Mesothelial cell of epicardium (in vitro differentiated cells): Measurements from ENCODE around the gene HYOU1. TPM values are rescaled to one million over a fixed set of nuclear protein-coding genes. Genes with fewer than 3 reads are reported as not detected.

Source experiments
- DNase-seq, 2 experiments: peaks; one replicate each; pipeline ENCODE4 v3.0.0; 2021; ENCODE audit warnings: low spot score in 2 of 2; ENCODE audit not compliant: unreplicated experiment in 2 of 2
- H3K27ac Mint-ChIP-seq: 2 replicates; pipeline ENCODE4 v1.8.0; 2021; ENCODE audit warnings: mixed read lengths
- H3K27me3 Mint-ChIP-seq: 2 replicates; pipeline ENCODE4 v1.8.0; 2021; ENCODE audit warnings: low read depth, mixed read lengths
- H3K36me3 Mint-ChIP-seq: 2 replicates; pipeline ENCODE4 v1.8.0; 2021; ENCODE audit warnings: mixed read lengths
- H3K4me1 Mint-ChIP-seq: 2 replicates; pipeline ENCODE4 v1.8.0; 2021; ENCODE audit warnings: mixed read lengths
- H3K4me3 Mint-ChIP-seq: 2 replicates; pipeline ENCODE4 v1.8.0; 2021; ENCODE audit warnings: mild to moderate bottlenecking, moderate library complexity, mixed read lengths
- H3K9me3 Mint-ChIP-seq: 2 replicates; pipeline ENCODE4 v1.8.0; 2021; ENCODE audit warnings: mixed read lengths
- CTCF ChIP-seq: fragments of 200-600 bp; sonication (generic); IDR thresholded peaks from one replicate; pipeline ENCODE4 v1.5.0; 2021; ENCODE audit warnings: antibody characterized with exemption; ENCODE audit not compliant: unreplicated experiment
- total RNA-seq: library from RNA; stranded (reverse); gene quantifications from 3 replicates; pipeline ENCODE4 v1.2.1, GENCODE V29; 2021

Gene HYOU1
- total RNA-seq, 1 donor from 2014 or later = 133 TPM

DNA sequence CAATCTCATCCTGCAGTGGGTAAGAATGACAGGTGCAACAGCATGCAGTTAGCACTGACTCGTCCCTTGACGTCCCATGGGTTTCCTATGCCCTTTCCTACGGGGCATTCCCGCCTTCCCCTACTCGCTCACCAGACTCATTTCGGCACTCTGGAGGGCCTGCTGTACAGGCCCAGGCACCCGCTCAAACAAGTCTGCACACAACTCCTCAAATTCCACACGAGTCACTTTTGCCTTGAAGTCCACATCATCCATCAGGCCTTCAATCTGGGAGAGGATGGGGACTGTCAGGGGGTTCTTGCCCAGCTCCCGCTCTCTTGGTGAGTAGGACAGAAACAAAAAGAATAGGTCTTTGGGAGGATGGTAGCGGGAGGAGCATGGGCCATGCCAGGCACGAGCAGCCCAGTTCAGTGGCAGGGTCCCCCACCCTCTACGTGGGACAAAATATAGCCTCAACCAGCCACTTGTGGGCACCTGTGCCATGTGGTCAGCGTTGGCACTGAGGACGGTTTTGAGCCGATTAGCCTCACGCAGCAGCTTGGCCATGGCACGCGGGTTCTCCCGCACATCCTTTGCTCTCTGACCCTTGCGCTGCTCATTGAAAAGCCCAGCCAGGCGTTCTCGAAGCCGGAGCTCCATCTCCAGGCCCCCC, 4.7 kb downstream of the HYOU1 start:
- no peak for TF ChIP-seq CTCF
- DNase-seq = no peak
- Mint-ChIP-seq H3K4me1 (peaks cover 8% of the 10 kb centered on the region), H3K36me3 (peaks cover 38% of the 10 kb centered on the region), H3K4me3 (no peak overlapping the region), H3K27me3 (no peaks in the 10 kb centered on the region), H3K9me3 (no peaks in the 10 kb centered on the region), H3K27ac (no peak overlapping the region)

DNA sequence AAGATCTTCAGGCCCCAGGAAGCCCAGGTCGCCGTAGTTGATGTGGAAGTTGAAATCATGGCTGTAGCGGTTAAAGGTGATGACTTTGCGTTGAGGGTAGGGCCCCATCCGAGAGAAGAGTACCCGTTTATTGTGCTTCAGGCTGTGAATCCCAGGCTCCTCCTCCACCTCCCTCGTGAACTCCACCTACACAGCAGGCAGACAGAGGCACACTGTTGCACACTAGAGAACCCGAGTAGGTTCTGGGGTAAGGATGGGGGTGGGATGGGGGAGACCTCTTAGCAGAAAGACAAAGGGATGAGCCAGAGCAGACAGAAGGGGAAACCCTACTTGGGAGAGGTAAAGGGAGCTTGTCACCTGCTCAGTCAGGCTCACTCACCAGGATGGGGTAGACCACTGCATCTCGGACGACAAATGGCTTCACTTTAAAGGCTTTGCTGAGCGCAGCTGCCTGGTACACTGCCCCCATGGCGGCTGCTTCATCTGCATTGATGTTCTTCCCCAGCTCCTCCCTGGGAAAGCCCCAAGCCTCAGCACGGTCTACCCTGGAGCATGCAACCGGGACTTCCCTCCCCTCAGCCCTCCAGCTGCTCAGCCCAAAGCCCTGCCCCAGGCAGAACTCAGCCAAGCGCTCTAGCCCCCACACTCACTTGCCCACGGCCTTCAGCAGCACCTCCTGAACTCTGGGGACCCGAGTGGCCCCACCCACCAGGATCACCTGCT, 5.4 kb downstream of the HYOU1 start:
- Mint-ChIP-seq H3K27ac (no peak overlapping the region), H3K9me3 (no peaks in the 10 kb centered on the region), H3K4me3 (no peak overlapping the region), H3K27me3 (no peaks in the 10 kb centered on the region), H3K36me3 (peaks cover 39% of the 10 kb centered on the region), H3K4me1 (peaks cover 8% of the 10 kb centered on the region)
- no peak for DNase-seq
- no peak for TF ChIP-seq CTCF

DNA sequence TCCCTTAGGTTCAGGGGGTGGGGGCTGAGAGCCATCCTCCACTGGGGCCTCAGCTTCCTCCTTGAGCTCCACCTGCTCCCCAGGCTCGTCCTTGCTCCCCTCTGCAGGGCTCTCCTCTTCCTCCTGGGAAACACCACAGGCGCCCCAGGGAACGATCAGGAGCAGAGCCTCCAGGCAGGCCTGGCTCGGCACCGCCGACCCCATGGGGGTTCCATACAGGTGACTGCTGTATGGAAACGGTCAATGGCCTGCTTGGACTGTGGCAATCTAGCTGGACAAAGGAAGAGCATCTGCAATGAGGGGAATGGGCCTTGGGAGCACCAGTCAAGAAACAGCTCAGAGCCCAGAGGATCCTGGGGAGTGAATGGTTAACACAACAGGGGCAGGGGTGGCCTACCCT, 7.9 kb downstream of the HYOU1 start:
- Mint-ChIP-seq H3K9me3 (no peaks in the 10 kb centered on the region), H3K36me3 (peaks cover 48% of the 10 kb centered on the region), H3K27ac (no peak overlapping the region), H3K27me3 (no peaks in the 10 kb centered on the region), H3K4me3 (no peak overlapping the region), H3K4me1 (no peaks in the 10 kb centered on the region)
- TF ChIP-seq CTCF = no peak
- no peak for DNase-seq

DNA sequence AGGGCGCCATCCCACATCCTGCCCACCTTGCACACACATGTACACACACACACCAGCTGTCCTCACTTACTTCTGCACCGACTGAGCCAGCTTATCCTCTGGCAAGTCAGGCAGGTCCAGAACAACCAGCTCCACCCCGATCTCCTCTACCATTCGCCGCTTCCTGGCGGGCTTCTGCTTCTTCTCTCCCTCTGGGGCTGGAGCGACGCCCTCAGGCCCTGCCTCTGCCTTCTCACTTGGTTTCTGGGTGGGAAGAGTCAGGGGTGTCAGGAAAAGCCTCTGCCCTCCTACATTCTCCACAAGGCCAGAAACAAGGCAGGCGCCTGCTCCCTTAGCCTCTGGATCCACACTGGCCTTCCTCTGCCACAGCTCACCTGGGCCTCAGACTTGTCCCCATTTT, 8.4 kb downstream of the HYOU1 start:
- Mint-ChIP-seq H3K27me3 (no peaks in the 10 kb centered on the region), H3K9me3 (no peaks in the 10 kb centered on the region), H3K4me3 (no peak overlapping the region), H3K4me1 (no peaks in the 10 kb centered on the region), H3K27ac (no peak overlapping the region), H3K36me3 (peaks cover 48% of the 10 kb centered on the region)
- no peak for DNase-seq
- TF ChIP-seq CTCF = no peak

GRCh38 chr11:119047205-119047604, 9.8 kb downstream of the HYOU1 start:
- no peak for TF ChIP-seq CTCF
- no peak for DNase-seq
- Mint-ChIP-seq H3K9me3 (no peaks in the 10 kb centered on the region), H3K4me3 (no peak overlapping the region), H3K27ac (no peak overlapping the region), H3K27me3 (no peaks in the 10 kb centered on the region), H3K36me3 (peaks cover 38% of the 10 kb centered on the region), H3K4me1 (no peaks in the 10 kb centered on the region)
